ENCODE results near the gene POLR2E. TPM values are rescaled to one million over a fixed set of nuclear protein-coding genes. Genes with fewer than 3 reads are reported as not detected.

Gene POLR2E
- total and polyA plus RNA-seq, 7 donors = 82.0 to 203 (median 124) TPM

DNA sequence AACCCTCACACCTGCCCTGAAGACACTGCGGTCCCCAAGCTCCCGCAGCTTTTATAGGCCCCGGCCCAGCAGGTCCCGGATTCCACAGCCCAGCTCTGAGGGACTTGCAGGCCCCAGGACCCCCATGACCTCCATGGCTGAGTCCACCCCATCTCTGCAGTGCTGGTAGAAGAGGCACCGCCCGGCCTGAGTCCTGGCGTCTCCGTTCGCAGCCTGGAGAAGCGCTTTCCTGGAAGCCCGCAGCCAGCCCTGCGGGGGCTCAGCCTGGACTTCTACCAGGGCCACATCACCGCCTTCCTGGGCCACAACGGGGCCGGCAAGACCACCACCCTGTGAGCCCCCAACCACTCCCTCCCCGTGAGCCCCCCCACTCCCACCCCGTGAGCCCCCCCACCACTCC lies 46.1 kb downstream of the POLR2E start:
- intact Hi-C loops (cut with DNase I) = no loop called here
- Histone ChIP-seq H3K36me3 (no peaks in the 10 kb centered on the region), H3K4me3 (no peak overlapping the region), H3K9me3 (no peaks in the 10 kb centered on the region), H3K27me3 (no peaks in the 10 kb centered on the region), H3K4me1 (no peaks in the 10 kb centered on the region), H3K27ac (no peak overlapping the region)
- no peak for DNase-seq
- 92 to 93% methylated on average over 17 of the region's 17 CpGs for WGBS, 2 donors
- no peak for TF ChIP-seq CTCF (IDR thresholded peaks at IDR 0.05)
- no peak for TF ChIP-seq EP300 (IDR thresholded peaks at IDR 0.05)
- no peak for TF ChIP-seq POLR2AphosphoS5 (IDR thresholded peaks at IDR 0.05)
- no peak for TF ChIP-seq POLR2A (IDR thresholded peaks at IDR 0.05)

- no peak overlapping the region for H3K27ac ChIP-seq
- H3K4me3 ChIP-seq = no peak overlapping the region
- intact Hi-C loops (cut with DNase I) = no loop called here
- TF ChIP-seq CTCF (IDR thresholded peaks at IDR 0.05) = no peak
- no peak for TF ChIP-seq EP300 (IDR thresholded peaks at IDR 0.05)
- no peak for TF ChIP-seq POLR2AphosphoS5 (IDR thresholded peaks at IDR 0.05)
- TF ChIP-seq POLR2A (IDR thresholded peaks at IDR 0.05) = no peak
- H3K9me3 ChIP-seq = no peaks in the 10 kb centered on the region
- no peaks in the 10 kb centered on the region for H3K36me3 ChIP-seq
- WGBS, 2 donors = 48 to 85% methylated on average over 20 of the region's 20 CpGs
- no peak for DNase-seq
- H3K4me1 ChIP-seq = no peaks in the 10 kb centered on the region
- H3K27me3 ChIP-seq = peaks cover 0 to 5% (median 3%) of the 10 kb centered on the region in 3 donors
Measured at GRCh38 chr19:1047696-1048147, 47.5 kb downstream of the POLR2E start.

DNA sequence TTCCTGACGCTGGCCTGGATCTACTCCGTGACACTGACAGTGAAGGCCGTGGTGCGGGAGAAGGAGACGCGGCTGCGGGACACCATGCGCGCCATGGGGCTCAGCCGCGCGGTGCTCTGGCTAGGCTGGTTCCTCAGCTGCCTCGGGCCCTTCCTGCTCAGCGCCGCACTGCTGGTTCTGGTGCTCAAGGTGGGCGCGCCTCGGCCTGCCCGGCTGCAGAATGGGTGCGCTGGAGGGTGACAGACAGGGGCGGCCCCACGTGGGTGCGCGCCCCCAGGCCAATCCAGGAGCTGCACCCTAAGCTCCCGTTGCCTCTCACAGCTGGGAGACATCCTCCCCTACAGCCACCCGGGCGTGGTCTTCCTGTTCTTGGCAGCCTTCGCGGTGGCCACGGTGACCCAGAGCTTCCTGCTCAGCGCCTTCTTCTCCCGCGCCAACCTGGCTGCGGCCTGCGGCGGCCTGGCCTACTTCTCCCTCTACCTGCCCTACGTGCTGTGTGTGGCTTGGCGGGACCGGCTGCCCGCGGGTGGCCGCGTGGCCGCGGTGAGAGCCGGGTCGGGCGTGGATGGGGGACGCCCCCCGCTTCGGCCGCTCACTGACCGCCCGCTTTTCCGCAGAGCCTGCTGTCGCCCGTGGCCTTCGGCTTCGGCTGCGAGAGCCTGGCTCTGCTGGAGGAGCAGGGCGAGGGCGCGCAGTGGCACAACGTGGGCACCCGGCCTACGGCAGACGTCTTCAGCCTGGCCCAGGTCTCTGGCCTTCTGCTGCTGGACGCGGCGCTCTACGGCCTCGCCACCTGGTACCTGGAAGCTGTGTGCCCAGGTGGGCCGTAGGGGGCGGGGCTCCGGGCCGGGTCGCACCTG lies 48.1 kb downstream of the POLR2E start:
- TF ChIP-seq POLR2A (IDR thresholded peaks at IDR 0.05) = no peak
- TF ChIP-seq CTCF (IDR thresholded peaks at IDR 0.05) = no peak
- TF ChIP-seq POLR2AphosphoS5 (IDR thresholded peaks at IDR 0.05) = no peak
- TF ChIP-seq EP300 (IDR thresholded peaks at IDR 0.05) = no peak
- Histone ChIP-seq H3K4me1 (peaks cover 0 to 1% (median under 1%) of the 10 kb centered on the region in 4 donors), H3K4me3 (no peak overlapping the region), H3K27ac (no peak overlapping the region), H3K9me3 (no peaks in the 10 kb centered on the region), H3K36me3 (no peaks in the 10 kb centered on the region), H3K27me3 (peaks cover 0 to 10% (median 9%) of the 10 kb centered on the region in 3 donors)
- intact Hi-C loops (cut with DNase I) = no loop called here
- 85 to 90% methylated on average over 77 of the region's 77 CpGs for WGBS, 2 donors
- no peak for DNase-seq

DNA sequence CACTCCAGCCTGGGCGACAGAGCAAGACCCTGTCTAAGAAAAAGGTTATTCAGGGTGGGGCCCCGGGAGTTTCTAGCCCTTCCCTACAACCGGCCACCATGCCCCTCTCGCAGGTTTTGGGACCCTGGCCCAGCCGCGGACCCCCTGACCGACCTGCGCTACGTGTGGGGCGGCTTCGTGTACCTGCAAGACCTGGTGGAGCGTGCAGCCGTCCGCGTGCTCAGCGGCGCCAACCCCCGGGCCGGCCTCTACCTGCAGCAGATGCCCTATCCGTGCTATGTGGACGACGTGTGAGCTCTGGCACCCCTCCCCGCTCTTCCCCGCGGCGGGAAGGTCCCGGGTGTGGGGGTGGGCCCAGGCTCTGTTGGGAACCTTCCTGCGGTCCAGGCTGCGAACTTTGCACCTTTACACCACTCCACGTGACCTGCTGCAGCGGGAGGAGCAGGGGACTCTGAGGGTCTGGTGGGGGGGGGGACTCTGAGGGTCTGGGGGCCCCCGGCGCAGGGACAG lies 49.0 kb downstream of the POLR2E start:
- no peaks in the 10 kb centered on the region for H3K36me3 ChIP-seq
- no peak overlapping the region for H3K4me3 ChIP-seq
- H3K27me3 ChIP-seq = peaks cover 0 to 18% (median 10%) of the 10 kb centered on the region in 3 donors
- 91% methylated on average over 33 of the region's 33 CpGs for WGBS, 2 donors
- no peaks in the 10 kb centered on the region for H3K9me3 ChIP-seq
- H3K4me1 ChIP-seq = peaks cover 0 to 10% (median 9%) of the 10 kb centered on the region in 4 donors
- H3K27ac ChIP-seq = no peak overlapping the region
- TF ChIP-seq EP300 (IDR thresholded peaks at IDR 0.05) = no peak
- no peak for TF ChIP-seq CTCF (IDR thresholded peaks at IDR 0.05)
- TF ChIP-seq POLR2AphosphoS5 (IDR thresholded peaks at IDR 0.05) = no peak
- no peak for DNase-seq
- intact Hi-C loops (cut with DNase I) = no loop called here

All from sigmoid colon (tissue), 7 donors.